ENCODE measurements around the gene FTO.

Gene FTO

GRCh38 chr16:53785916-53786315 lies 82.0 kb downstream of the FTO start:
- DNase-seq (ENCODE audit: low read depth) = no peak
- TF ChIP-seq CTCF (IDR thresholded peaks at IDR 0.05; ENCODE audit: low read depth, low read length, missing control alignments) = no peak
- H3K4me3 ChIP-seq (ENCODE audit: low read depth, low read length) = no peak overlapping the region

GRCh38 chr16:53787423-53787822 lies 83.5 kb downstream of the FTO start:
- no peak overlapping the region for H3K4me3 ChIP-seq (ENCODE audit: low read depth, low read length)
- no peak for DNase-seq (ENCODE audit: low read depth)
- TF ChIP-seq CTCF (IDR thresholded peaks at IDR 0.05; ENCODE audit: low read depth, low read length, missing control alignments) = no peak

- no peak for TF ChIP-seq CTCF (IDR thresholded peaks at IDR 0.05; ENCODE audit: low read depth, low read length, missing control alignments)
- DNase-seq (ENCODE audit: low read depth) = no peak
- H3K4me3 ChIP-seq (ENCODE audit: low read depth, low read length) = no peak overlapping the region
Measured at GRCh38 chr16:53789137-53789536, 85.2 kb downstream of the FTO start.

GRCh38 chr16:53792161-53792951 lies 88.4 kb downstream of the FTO start:
- TF ChIP-seq CTCF (IDR thresholded peaks at IDR 0.05; ENCODE audit: low read depth, low read length, missing control alignments) = no peak

GRCh38 chr16:53803451-53803850 lies 99.5 kb downstream of the FTO start:
- DNase-seq (ENCODE audit: low read depth) = no peak
- no peak for TF ChIP-seq CTCF (IDR thresholded peaks at IDR 0.05; ENCODE audit: low read depth, low read length, missing control alignments)
- no peak overlapping the region for H3K4me3 ChIP-seq (ENCODE audit: low read depth, low read length)

More at GRCh38 chr16:53792161-53792951, 88.4 kb downstream of the FTO start:
- DNase-seq (ENCODE audit: low read depth) = no peak
- H3K4me3 ChIP-seq (ENCODE audit: low read depth, low read length) = no peak overlapping the region

- no peak for DNase-seq (ENCODE audit: low read depth)
- H3K4me3 ChIP-seq (ENCODE audit: low read depth, low read length) = no peak overlapping the region
- TF ChIP-seq CTCF (IDR thresholded peaks at IDR 0.05; ENCODE audit: low read depth, low read length, missing control alignments) = no peak
Measured at GRCh38 chr16:53803998-53804397, 100.0 kb downstream of the FTO start.

GRCh38 chr16:53804467-53804866 lies 100.5 kb downstream of the FTO start:
- no peak for TF ChIP-seq CTCF (IDR thresholded peaks at IDR 0.05; ENCODE audit: low read depth, low read length, missing control alignments)
- no peak for DNase-seq (ENCODE audit: low read depth)
- no peak overlapping the region for H3K4me3 ChIP-seq (ENCODE audit: low read depth, low read length)
